PC-3 (cell line): ENCODE measurements around the gene DISC1. TPM values are rescaled to one million over a fixed set of nuclear protein-coding genes. Genes with fewer than 3 reads are reported as not detected.

Source experiments
- ATAC-seq: fragments of 200-7000 bp; cut with Tn5 transposase; 2 replicates; pipeline ENCODE4 v1.9.1; 2020; ENCODE audit warnings: mild to moderate bottlenecking, moderate library complexity
- BruUV-seq: library from RNA; stranded (reverse); fragments of 400-500 nt; replicated peaks from 2 replicates; lab custom pipeline; 2021; lab: Mats Ljungman, UMichigan
- CTCF ChIA-PET: fragments of 300-600 bp; sonication (Branson Sonifier 250); formaldehyde crosslinking; loops from one replicate; lab custom pipeline; 2022; ENCODE audit warnings: antibody characterized with exemption; lab: Charles Lee
- POLR2A ChIA-PET: fragments of 300-600 bp; sonication (Branson Sonifier 250); formaldehyde crosslinking; loops from one replicate; lab custom pipeline; 2022; ENCODE audit warnings: antibody characterized with exemption; ENCODE audit not compliant: unreplicated experiment; lab: Charles Lee
- DNase-seq: peaks from one replicate; pipeline ENCODE4 v3.0.0-alpha.2; 2015
- H2AFZ ChIP-seq: fragments of 300-600 bp; sonication (generic); 2 replicates; pipeline ENCODE4 v1.6.0; 2016; ENCODE audit warnings: antibody characterized with exemption, low read length
- H3F3A ChIP-seq: fragments of 300-600 bp; sonication (generic); one replicate; pipeline ENCODE4 v1.6.0; 2017; ENCODE audit warnings: antibody characterized with exemption, low read length, control low read depth, mild to moderate bottlenecking; ENCODE audit not compliant: unreplicated experiment
- H3K27ac ChIP-seq: fragments of 300-600 bp; sonication (generic); 2 replicates; pipeline ENCODE4 v1.5.1; 2016; ENCODE audit warnings: mild to moderate bottlenecking, low read length
- H3K27me3 ChIP-seq: fragments of 300-600 bp; sonication (generic); 2 replicates; pipeline ENCODE4 v1.6.1; 2016; ENCODE audit warnings: low read length, mixed read lengths
- H3K36me3 ChIP-seq: fragments of 300-600 bp; sonication (generic); 2 replicates; pipeline ENCODE4 v1.6.1; 2016; ENCODE audit warnings: low read depth, mixed run types, low read length, mixed read lengths
- H3K4me1 ChIP-seq: fragments of 300-600 bp; sonication (generic); 2 replicates; pipeline ENCODE4 v1.5.1; 2016; ENCODE audit warnings: low read length; ENCODE audit not compliant: insufficient read depth
- H3K4me2 ChIP-seq: fragments of 300-600 bp; sonication (generic); 2 replicates; pipeline ENCODE4 v1.6.0; 2016; ENCODE audit warnings: low read length
- H3K4me3 ChIP-seq: fragments of 300-600 bp; sonication (generic); 2 replicates; pipeline ENCODE4 v1.5.1; 2016; ENCODE audit warnings: mild to moderate bottlenecking, low read length, mixed read lengths
- H3K79me2 ChIP-seq: fragments of 300-600 bp; sonication (generic); 2 replicates; pipeline ENCODE4 v1.6.1; 2017; ENCODE audit warnings: low read length, mixed read lengths
- H3K9ac ChIP-seq: fragments of 300-600 bp; sonication (generic); 2 replicates; pipeline ENCODE4 v1.6.0; 2016; ENCODE audit warnings: mild to moderate bottlenecking, low read length
- H3K9me2 ChIP-seq: fragments of 300-600 bp; sonication (generic); replicated peaks from 2 replicates; pipeline ENCODE4 v1.6.1; 2016; ENCODE audit warnings: mixed run types, low read length, mixed read lengths
- H3K9me3 ChIP-seq: fragments of 300-600 bp; sonication (generic); 2 replicates; pipeline ENCODE4 v1.6.1; 2016; ENCODE audit warnings: low read length, mixed read lengths
- H4K20me1 ChIP-seq: fragments of 300-600 bp; sonication (generic); 2 replicates; pipeline ENCODE4 v1.6.1; 2016; ENCODE audit warnings: low read length, mixed read lengths
- CTCF ChIP-seq: fragments of 300-600 bp; sonication (generic); conservative IDR thresholded peaks from 2 replicates; pipeline ENCODE4 v1.5.1; 2017; ENCODE audit warnings: antibody characterized with exemption, low read depth, mild to moderate bottlenecking, low read length
- EZH2 ChIP-seq: fragments of 300-600 bp; sonication (generic); IDR thresholded peaks from one replicate; pipeline ENCODE4 v1.6.1; 2017; ENCODE audit warnings: antibody characterized with exemption, mild to moderate bottlenecking, low read length; ENCODE audit not compliant: unreplicated experiment
- EZH2phosphoT487 ChIP-seq: fragments of 300-600 bp; sonication (generic); IDR thresholded peaks from 2 replicates; pipeline ENCODE4 v1.6.1; 2018; ENCODE audit warnings: mild to moderate bottlenecking, antibody characterized with exemption, low read length, borderline replicate concordance
- intact Hi-C: fragments of 100-400 bp; cut with micrococcal nuclease; formaldehyde crosslinking; loops from 2 replicates; pipeline ENCODE4 v1.9.0; 2023
- total RNA-seq: library from RNA; depleted of rRNA; stranded (reverse); fragments of >200 nt; gene quantifications from 2 replicates; pipeline ENCODE4 v1.2.3, GENCODE V29; 2014

DISC1 gene
- total RNA-seq, 1 experiment from 2014 or later, result 3.4 TPM

GRCh38 chr1:231836227-231836893 is 209.8 kb downstream of the DISC1 start:
- Histone ChIP-seq H3K27me3 (no peaks in the 10 kb centered on the region), H4K20me1 (no peaks in the 10 kb centered on the region), H3F3A (no peaks in the 10 kb centered on the region), H3K4me2 (no peak overlapping the region), H3K9ac (no peak overlapping the region), H3K4me1 (peaks cover 18% of the 10 kb centered on the region), H3K4me3 (no peak overlapping the region), H3K79me2 (no peaks in the 10 kb centered on the region), H2AFZ (no peak overlapping the region), H3K36me3 (no peaks in the 10 kb centered on the region), H3K9me2 (no peaks in the 10 kb centered on the region), H3K27ac (no peak overlapping the region), H3K9me3 (no peaks in the 10 kb centered on the region)
- ChIA-PET POLR2A (no interaction called here), CTCF (no interaction called here)
- TF ChIP-seq CTCF (no peak), EZH2phosphoT487 (no peak), EZH2 (no peak)
- ATAC-seq (no peak), DNase-seq (no peak)
- intact Hi-C loops, result no loop called here
- BruUV-seq, result no TSS peak

- H4K20me1 ChIP-seq, result no peaks in the 10 kb centered on the region
- H3K9me2 ChIP-seq, result no peaks in the 10 kb centered on the region
- H3K4me2 ChIP-seq, result no peak overlapping the region
- ChIA-PET POLR2A (no interaction called here), CTCF (no interaction called here)
- no peak overlapping the region for H2AFZ ChIP-seq
- no peaks in the 10 kb centered on the region for H3F3A ChIP-seq
- H3K9ac ChIP-seq, result no peak overlapping the region
- DNase-seq (no peak), ATAC-seq (no peak)
- H3K27ac ChIP-seq, result no peak overlapping the region
- no peak overlapping the region for H3K4me3 ChIP-seq
- BruUV-seq, result no TSS peak
- H3K9me3 ChIP-seq, result no peaks in the 10 kb centered on the region
- H3K36me3 ChIP-seq, result no peaks in the 10 kb centered on the region
- H3K4me1 ChIP-seq, result peaks cover 11% of the 10 kb centered on the region
- intact Hi-C loops, result no loop called here
- H3K27me3 ChIP-seq, result no peaks in the 10 kb centered on the region
- H3K79me2 ChIP-seq, result no peaks in the 10 kb centered on the region
- no peak for TF ChIP-seq CTCF
- TF ChIP-seq EZH2phosphoT487, result no peak
- TF ChIP-seq EZH2, result no peak
These were observed 211.9 kb downstream of the DISC1 start for GRCh38 chr1:231838521-231838920.

GRCh38 chr1:231839999-231840398 is 213.4 kb downstream of the DISC1 start:
- CTCF ChIA-PET, result no interaction called here
- peaks cover 21% of the 10 kb centered on the region for H3K4me1 ChIP-seq

More at GRCh38 chr1:231839999-231840398, 213.4 kb downstream of the DISC1 start:
- Histone ChIP-seq H3K27ac (no peak overlapping the region), H4K20me1 (no peaks in the 10 kb centered on the region), H3K9me3 (no peaks in the 10 kb centered on the region), H3K36me3 (no peaks in the 10 kb centered on the region), H3K9me2 (no peaks in the 10 kb centered on the region), H3K9ac (no peak overlapping the region), H3K27me3 (no peaks in the 10 kb centered on the region), H2AFZ (no peak overlapping the region), H3K4me2 (no peak overlapping the region), H3K4me3 (no peak overlapping the region), H3F3A (no peaks in the 10 kb centered on the region), H3K79me2 (no peaks in the 10 kb centered on the region)
- ATAC-seq (no peak; the same call in 1 of the 2 replicates), DNase-seq (peak; percentile 47)
- intact Hi-C loops, result no loop called here
- POLR2A ChIA-PET, result no interaction called here
- no TSS peak for BruUV-seq
- TF ChIP-seq EZH2phosphoT487 (no peak), CTCF (no peak), EZH2 (no peak)
